HepG2 (cell line): ENCODE measurements around the gene MBD3L2B. TPM values are rescaled to one million over a fixed set of nuclear protein-coding genes. Genes with fewer than 3 reads are reported as not detected.

Source experiments
- ATAC-seq: fragments of 200-7000 bp; cut with Tn5 transposase; 3 replicates; pipeline ENCODE4 v1.9.1; 2020; ENCODE audit warnings: mild to moderate bottlenecking, moderate library complexity
- BruUV-seq: library from RNA; stranded (reverse); fragments of 400-500 nt; replicated peaks from 2 replicates; lab custom pipeline; 2021; lab: Mats Ljungman, UMichigan
- CTCF ChIA-PET: fragments of 300-600 bp; formaldehyde crosslinking; extraction: SDS; loops from one replicate; lab custom pipeline; 2021; ENCODE audit warnings: low total read pairs, inconsistent platforms, low intra/inter-chr PET ratio; lab: Yijun Ruan, JAX
- POLR2A ChIA-PET: fragments of 350-600 bp; sonication (Branson Sonifier 250); formaldehyde crosslinking; loops from one replicate; lab custom pipeline; 2020; ENCODE audit warnings: antibody characterized with exemption, inconsistent platforms; lab: Yijun Ruan, JAX
- DNase-seq: peaks from one replicate; pipeline ENCODE4 v3.0.0-alpha.2; 2015; ENCODE audit warnings: low spot score
- FAIRE-seq: peaks from 3 replicates; lab custom pipeline; 2011; peaks lifted over from hg19 to GRCh38; lab: Jason Lieb, UNC
- H2AFZ ChIP-seq: one replicate; pipeline ENCODE4 v1.6.1; 2011; ENCODE audit warnings: low read length, inconsistent platforms
- H3K27ac ChIP-seq: fragments of 300-600 bp; 3 replicates; pipeline ENCODE4 v1.8.0; 2011; ENCODE audit warnings: mixed run types, mild to moderate bottlenecking, mixed read lengths, low read length, inconsistent platforms; ENCODE audit not compliant: insufficient read depth; ENCODE audit errors: extremely low read length
- H3K27me3 ChIP-seq, 2 experiments: fragments of 200-600 bp in 1 of 2; 2 replicates in 1 of 2; 3 replicates in 1 of 2; pipeline versions ENCODE4 v1.6.0 to v1.8.0; 2011; ENCODE audit warnings: low read length in 2 of 2, mild to moderate bottlenecking in 2 of 2, moderate library complexity in 2 of 2, inconsistent platforms in 1 of 2; ENCODE audit not compliant: insufficient read depth in 2 of 2, control insufficient read depth in 1 of 2
- H3K36me3 ChIP-seq, 2 experiments: fragments of 200-600 bp in 1 of 2; replicated peaks in 1 of 2; 2 replicates in 1 of 2; 3 replicates in 1 of 2; pipeline versions ENCODE4 v1.5.1 to v1.8.0; 2011; ENCODE audit warnings: low read length in 2 of 2, inconsistent platforms in 1 of 2; ENCODE audit not compliant: insufficient read depth in 2 of 2, control insufficient read depth in 1 of 2
- H3K4me1 ChIP-seq: 2 replicates; pipeline ENCODE4 v1.5.1; 2012; ENCODE audit warnings: low read length, inconsistent platforms; ENCODE audit not compliant: insufficient read depth
- H3K4me2 ChIP-seq: 2 replicates; pipeline ENCODE4 v1.6.0; 2011; ENCODE audit warnings: low read depth, low read length, inconsistent platforms
- H3K4me3 ChIP-seq, 3 experiments: fragments of 200-600 bp in 1 of 3; sonication (generic), shearing (Covaris generic) in 1 of 3; replicated peaks in 1 of 3; 2 replicates each; pipeline ENCODE4 v1.5.1; 2011 to 2016; ENCODE audit warnings: low read length in 3 of 3, inconsistent platforms in 2 of 3, low read depth in 2 of 3, mild to moderate bottlenecking in 2 of 3, control low read depth in 1 of 3, mixed read lengths in 1 of 3; ENCODE audit not compliant: insufficient read depth in 1 of 3
- H3K79me2 ChIP-seq: one replicate; pipeline ENCODE4 v1.6.1; 2011; ENCODE audit warnings: low read length, inconsistent platforms; ENCODE audit not compliant: insufficient read depth
- H3K9ac ChIP-seq: 2 replicates; pipeline ENCODE4 v1.6.0; 2011; ENCODE audit warnings: mild to moderate bottlenecking, low read depth, low read length, inconsistent platforms; ENCODE audit not compliant: insufficient read depth
- H3K9me3 ChIP-seq: 2 replicates; pipeline ENCODE4 v1.5.1; 2012; ENCODE audit warnings: mild to moderate bottlenecking, low read length
- H4K20me1 ChIP-seq: 2 replicates; pipeline ENCODE4 v1.6.0; 2011; ENCODE audit warnings: inconsistent platforms, mild to moderate bottlenecking, low read length, moderate library complexity; ENCODE audit not compliant: insufficient read depth
- AKAP8 ChIP-seq: sonication (generic); formaldehyde crosslinking; IDR thresholded peaks from 2 replicates; pipeline ENCODE4 v1.5.1; 2020; ENCODE audit warnings: mild to moderate bottlenecking, missing genetic modification reagents
- ATF7 ChIP-seq, 2 experiments: fragments of 450-650 bp in 1 of 2; sonication (generic) in 1 of 2; formaldehyde crosslinking in 1 of 2; IDR thresholded peaks; 2 replicates each; pipeline versions ENCODE4 v1.4.0 to v1.6.1; 2016 to 2020; ENCODE audit warnings: antibody characterized with exemption in 1 of 2, mild to moderate bottlenecking in 1 of 2, missing genetic modification reagents in 1 of 2
- EHMT2 ChIP-seq: fragments of 200-600 bp; sonication (generic); IDR thresholded peaks from 2 replicates; pipeline ENCODE4 v1.7.0; 2017; ENCODE audit warnings: antibody characterized with exemption, low read depth, low read length, borderline replicate concordance
- ZNF75D ChIP-seq: sonication (generic); formaldehyde crosslinking; IDR thresholded peaks from 2 replicates; pipeline ENCODE4 v1.8.1; 2023; ENCODE audit warnings: missing genetic modification reagents, mild to moderate bottlenecking, borderline replicate concordance
- WGBS: methylation state at CpG from one replicate; pipeline ENCODE4 v1.1.6; 2017; ENCODE audit warnings: low lambda C conversion rate; 5-methylcytosine and 5-hydroxymethylcytosine counted together
- in situ Hi-C: cut with HindIII; loops from 2 replicates; pipeline ENCODE4 v1.10.0; 2017; ENCODE audit warnings: low pct_unique_long_range_greater_than_20kb; ENCODE audit not compliant: extremely low pct_ligation_motif_present
- intact Hi-C: fragments of 100-400 bp; cut with micrococcal nuclease; formaldehyde crosslinking; loops from one replicate; pipeline ENCODE4 v1.10.0; 2022; ENCODE audit not compliant: unreplicated experiment
- polyA plus RNA-seq, 8 experiments: library from polyadenylated mRNA; depleted of rRNA in 3 of 8; stranded (reverse) in 7 of 8; unstranded in 1 of 8; fragments of >200 nt; fragmentation: Illumina TruSeq in 4 of 8; extraction: Trizol in 4 of 8; gene quantifications; 2 replicates each; pipeline versions ENCODE4 v1.2.1 to v1.2.3, GENCODE V29; 2011 to 2016; ENCODE audit warnings: low read depth in 4 of 8, missing spikeins in 1 of 8, mixed read lengths in 1 of 8; ENCODE audit not compliant: insufficient read depth in 1 of 8
- total RNA-seq, 5 experiments: library from RNA; depleted of rRNA; stranded (reverse); fragments of >200 nt; fragmentation: Illumina TruSeq; extraction: Trizol; gene quantifications; 2 replicates each; pipeline ENCODE4 v1.2.3, GENCODE V29; 2016; ENCODE audit warnings: low read depth in 1 of 5
- TF ChIP-seq, protein P1 (sequence below): sonication (generic); formaldehyde crosslinking; IDR thresholded peaks from 2 replicates; pipeline ENCODE4 v1.8.0; 2022; ENCODE audit warnings: mild to moderate bottlenecking, missing genetic modification reagents, moderate library complexity
- TF ChIP-seq, protein P2 (sequence below): IDR thresholded peaks from 2 replicates; pipeline ENCODE4 v1.6.1; 2016; ENCODE audit warnings: mild to moderate bottlenecking, missing biosample characterization, missing genetic modification reagents
- TF ChIP-seq, protein P3 (sequence below): sonication (generic); formaldehyde crosslinking; IDR thresholded peaks from 2 replicates; pipeline ENCODE4 v1.4.0; 2020; ENCODE audit warnings: mild to moderate bottlenecking, missing genetic modification reagents
- TF ChIP-seq, protein P4 (sequence below): sonication (generic); formaldehyde crosslinking; IDR thresholded peaks from 2 replicates; pipeline ENCODE4 v1.4.0; 2020; ENCODE audit warnings: missing genetic modification reagents

The MBD3L2B gene
- total and polyA plus RNA-seq, 2 of the 13 experiments (the other 11 are each of a cell fraction or from before 2014, with no cell fraction given): not detected

DNA sequence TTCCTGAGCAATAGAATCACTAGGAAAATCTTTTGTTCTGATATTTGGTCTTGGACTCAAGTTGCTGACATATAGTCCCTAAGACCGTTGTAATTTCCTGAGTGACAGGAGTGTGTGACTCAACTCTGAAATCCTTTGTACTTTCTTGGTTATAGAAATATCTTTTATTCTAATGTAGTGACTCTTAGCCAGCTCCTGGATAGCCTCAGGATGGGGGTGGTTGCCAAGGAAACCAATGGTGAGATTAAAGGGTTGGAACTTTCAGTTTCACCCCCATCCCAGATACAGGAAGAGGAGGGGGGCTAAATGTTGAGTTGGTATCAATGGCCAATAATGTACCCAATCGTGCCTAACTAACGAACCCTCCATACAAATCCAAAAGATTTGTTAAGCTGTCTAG, 41.8 kb downstream of the MBD3L2B start:
- in situ Hi-C loops: no loop called here
- H3K4me1 ChIP-seq: peaks cover 11% of the 10 kb centered on the region
- no peak overlapping the region for H3K9ac ChIP-seq
- no peaks in the 10 kb centered on the region for H3K36me3 ChIP-seq
- BruUV-seq: no TSS peak
- H3K27ac ChIP-seq: no peak overlapping the region
- no peak overlapping the region for H3K4me3 ChIP-seq
- peaks cover 28% of the 10 kb centered on the region for H3K9me3 ChIP-seq
- ATAC-seq: no peak
- no peaks in the 10 kb centered on the region for H3K79me2 ChIP-seq
- ChIA-PET CTCF (no interaction called here), POLR2A (no interaction called here)
- H3K4me2 ChIP-seq: no peak overlapping the region
- no peak for DNase-seq
- H3K27me3 ChIP-seq: 0 out of 5 replicates have a peak, but pooled peaks cover 0 to 6% of the 10 kb centered on the region in 2 experiments
- H4K20me1 ChIP-seq: no peaks in the 10 kb centered on the region
- no peak for FAIRE-seq
- intact Hi-C loops: no loop called here
- TF ChIP-seq AKAP8 (CRISPR knock-in tag) (no peak), ZNF75D (CRISPR knock-in tag) (no peak), ATF7 (IDR thresholded peaks at IDR 0.05) (no peak), ATF7 (CRISPR knock-in tag; IDR thresholded peaks at IDR 0.05) (no peak), EHMT2 (no peak)
- TF ChIP-seq, protein P1, sequence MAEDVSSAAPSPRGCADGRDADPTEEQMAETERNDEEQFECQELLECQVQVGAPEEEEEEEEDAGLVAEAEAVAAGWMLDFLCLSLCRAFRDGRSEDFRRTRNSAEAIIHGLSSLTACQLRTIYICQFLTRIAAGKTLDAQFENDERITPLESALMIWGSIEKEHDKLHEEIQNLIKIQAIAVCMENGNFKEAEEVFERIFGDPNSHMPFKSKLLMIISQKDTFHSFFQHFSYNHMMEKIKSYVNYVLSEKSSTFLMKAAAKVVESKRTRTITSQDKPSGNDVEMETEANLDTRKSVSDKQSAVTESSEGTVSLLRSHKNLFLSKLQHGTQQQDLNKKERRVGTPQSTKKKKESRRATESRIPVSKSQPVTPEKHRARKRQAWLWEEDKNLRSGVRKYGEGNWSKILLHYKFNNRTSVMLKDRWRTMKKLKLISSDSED (CRISPR knock-in tag): no peak
- TF ChIP-seq, protein P2, sequence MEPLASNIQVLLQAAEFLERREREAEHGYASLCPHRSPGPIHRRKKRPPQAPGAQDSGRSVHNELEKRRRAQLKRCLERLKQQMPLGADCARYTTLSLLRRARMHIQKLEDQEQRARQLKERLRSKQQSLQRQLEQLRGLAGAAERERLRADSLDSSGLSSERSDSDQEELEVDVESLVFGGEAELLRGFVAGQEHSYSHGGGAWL (CRISPR knock-in tag): no peak
- TF ChIP-seq, protein P3, sequence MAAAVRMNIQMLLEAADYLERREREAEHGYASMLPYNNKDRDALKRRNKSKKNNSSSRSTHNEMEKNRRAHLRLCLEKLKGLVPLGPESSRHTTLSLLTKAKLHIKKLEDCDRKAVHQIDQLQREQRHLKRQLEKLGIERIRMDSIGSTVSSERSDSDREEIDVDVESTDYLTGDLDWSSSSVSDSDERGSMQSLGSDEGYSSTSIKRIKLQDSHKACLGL (CRISPR knock-in tag): no peak
- TF ChIP-seq, protein P4, sequence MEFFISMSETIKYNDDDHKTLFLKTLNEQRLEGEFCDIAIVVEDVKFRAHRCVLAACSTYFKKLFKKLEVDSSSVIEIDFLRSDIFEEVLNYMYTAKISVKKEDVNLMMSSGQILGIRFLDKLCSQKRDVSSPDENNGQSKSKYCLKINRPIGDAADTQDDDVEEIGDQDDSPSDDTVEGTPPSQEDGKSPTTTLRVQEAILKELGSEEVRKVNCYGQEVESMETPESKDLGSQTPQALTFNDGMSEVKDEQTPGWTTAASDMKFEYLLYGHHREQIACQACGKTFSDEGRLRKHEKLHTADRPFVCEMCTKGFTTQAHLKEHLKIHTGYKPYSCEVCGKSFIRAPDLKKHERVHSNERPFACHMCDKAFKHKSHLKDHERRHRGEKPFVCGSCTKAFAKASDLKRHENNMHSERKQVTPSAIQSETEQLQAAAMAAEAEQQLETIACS (CRISPR knock-in tag): no peak
- no peak overlapping the region for H2AFZ ChIP-seq
- WGBS: 2% methylated on average over 3 of the region's 3 CpGs
